Measurements from ENCODE around the gene GABRD. TPM values are rescaled to one million over a fixed set of nuclear protein-coding genes. Genes with fewer than 3 reads are reported as not detected.

Gene GABRD
- polyA plus RNA-seq, 5 donors: 7.4 to 17.2 (median 8.5) TPM

DNA sequence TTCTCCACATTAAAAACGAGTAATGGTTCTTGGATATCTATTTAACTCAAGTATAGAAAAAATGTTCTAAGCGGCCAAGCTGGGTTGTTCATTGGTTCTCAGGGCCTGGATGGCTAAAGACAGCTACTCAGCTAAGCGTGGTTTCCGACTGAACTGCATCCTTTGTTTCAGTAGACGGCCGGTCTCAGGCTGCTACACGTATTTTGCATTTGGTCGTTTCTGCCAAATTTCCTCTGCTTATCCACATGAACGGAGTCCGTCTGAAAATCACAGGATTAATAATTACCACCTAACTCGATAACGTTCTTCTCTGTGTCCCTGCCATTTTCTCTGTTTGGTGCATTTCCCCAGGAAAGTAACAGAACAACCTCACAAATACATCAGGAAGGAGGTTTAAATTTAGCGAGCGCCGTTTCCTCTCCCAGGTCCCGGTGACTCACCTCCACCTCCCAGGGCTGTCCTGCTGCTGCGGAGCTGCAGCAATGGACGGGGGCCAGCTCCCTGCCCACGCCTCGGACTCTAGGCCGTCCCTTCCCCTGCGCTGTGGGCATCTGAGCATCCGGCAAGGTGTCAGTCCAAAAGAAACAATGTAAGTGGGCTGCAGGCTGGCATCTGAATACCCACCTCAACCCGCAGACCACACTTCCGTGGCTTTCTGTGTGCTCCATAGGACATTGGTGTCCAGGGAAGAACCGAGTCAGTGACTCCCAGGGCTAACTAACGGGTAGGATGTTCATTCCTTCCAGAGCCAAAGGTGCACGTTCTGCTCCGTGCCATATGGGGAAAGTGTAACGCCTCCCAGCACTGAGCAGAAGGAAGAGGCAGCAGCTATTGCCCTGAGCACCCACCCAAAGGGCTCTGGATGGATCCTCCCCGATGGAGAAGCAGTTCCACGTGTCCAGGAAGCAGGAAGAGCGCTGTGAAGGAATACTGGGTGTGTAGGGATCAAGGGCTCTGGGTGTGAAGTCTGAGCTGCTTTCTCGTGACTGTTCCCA lies 4.1 kb upstream of the GABRD start:
- DNase-seq: no peak

DNA sequence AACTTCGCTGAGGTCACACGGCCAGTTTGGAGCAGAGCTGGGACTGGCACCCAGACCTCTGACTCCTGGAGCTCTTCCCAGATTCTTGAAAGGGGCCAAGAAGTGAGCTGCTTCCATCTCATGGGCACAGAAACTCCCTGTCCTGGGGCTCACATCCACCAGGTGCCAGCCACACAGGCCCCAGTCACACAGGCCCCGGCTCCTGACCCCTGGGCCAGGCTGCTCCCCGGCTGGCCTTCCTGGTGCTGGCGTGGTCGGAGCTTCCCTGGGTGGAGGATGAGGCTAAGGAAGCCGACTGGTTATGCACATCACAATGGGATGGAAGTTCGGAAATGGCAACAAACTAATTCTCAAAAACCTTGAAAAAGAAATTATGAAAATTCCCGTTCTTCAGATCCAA lies 3.0 kb upstream of the GABRD start:
- no peak for DNase-seq

DNA sequence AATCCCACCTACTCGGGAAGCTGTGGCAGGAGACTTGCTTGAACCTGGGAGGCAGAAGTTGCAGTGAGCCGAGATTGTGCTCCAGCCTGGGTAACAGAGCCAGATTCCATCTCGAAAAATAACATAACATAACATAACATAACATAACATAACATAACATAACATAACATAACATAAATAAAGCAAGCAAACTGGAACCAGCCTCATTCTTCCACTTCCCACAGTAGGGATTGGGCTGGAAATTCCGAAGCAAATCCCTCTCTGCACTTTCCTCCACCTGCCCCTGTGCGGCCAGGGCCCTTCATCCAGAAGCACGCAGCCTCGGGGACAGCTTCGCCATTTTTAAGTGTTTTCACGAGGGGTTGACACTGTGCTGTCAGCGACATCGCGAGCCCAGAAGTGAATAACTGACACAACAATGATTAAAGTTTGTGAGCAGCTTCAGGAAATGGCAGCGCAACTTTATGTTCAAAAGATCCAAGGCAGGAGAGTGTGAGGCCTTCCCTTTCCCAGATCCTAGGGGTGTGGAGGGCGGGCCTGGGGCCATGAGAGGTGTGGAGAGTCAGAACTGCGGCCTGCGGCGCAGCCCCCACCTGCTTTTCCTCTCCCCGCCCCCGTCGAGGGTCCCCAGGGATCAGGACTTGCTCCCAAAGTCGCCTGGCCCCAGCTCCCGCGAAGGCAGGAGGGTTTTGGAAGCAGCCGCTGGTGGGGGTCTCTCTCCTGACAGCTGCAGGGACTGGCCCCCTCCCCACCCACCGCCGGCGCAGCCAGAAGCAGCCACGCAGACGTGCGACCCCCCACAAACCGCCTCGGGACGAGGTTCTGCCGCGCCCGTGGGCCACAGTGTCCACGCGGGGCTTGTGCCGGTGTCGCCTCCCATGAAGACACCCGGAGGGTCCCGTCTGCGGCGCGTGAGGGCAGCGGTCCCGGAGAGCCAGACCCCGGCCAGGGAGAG lies 651 bp upstream of the GABRD start:
- peak in 1 of 2 donors; percentile 12 for DNase-seq

DNA sequence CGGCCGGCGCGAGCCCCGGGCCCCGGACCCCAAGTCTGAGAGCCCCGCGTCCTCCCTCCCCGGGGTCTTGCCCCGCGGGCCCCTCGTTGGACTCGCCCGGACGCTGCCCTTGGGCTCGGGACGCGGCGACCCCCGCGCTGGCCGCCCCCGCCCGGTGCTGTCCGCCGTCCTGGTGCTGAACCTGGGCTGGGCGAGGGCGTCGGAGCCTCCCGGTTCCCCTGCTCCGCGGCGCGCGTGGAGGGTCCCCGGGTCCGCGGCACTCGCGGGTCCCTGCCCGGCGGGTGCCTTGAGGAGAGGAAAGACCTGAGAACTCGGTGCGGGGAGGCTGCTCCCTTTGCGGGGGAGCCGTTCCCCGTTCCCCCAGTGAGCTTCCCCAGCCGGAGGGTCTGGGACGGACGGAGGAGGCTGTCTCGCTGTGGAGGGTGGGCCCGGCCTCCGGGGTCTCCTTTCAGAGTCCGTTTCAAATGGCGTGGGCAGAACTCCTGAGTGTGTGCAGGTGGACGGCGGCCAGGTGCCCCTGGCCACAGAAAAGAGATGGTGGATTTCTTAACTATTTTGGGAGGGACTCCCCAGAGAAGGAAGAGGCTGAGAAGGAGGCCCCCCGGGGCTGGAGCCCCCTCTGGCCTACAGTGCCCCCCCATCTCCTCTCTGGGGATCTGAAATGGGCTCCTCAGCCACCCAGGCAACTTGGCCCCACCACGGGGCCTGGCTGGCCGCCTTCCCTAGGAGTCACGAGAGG lies 595 bp downstream of the GABRD start:
- peak in 1 of 2 donors; percentile 30 for DNase-seq

DNA sequence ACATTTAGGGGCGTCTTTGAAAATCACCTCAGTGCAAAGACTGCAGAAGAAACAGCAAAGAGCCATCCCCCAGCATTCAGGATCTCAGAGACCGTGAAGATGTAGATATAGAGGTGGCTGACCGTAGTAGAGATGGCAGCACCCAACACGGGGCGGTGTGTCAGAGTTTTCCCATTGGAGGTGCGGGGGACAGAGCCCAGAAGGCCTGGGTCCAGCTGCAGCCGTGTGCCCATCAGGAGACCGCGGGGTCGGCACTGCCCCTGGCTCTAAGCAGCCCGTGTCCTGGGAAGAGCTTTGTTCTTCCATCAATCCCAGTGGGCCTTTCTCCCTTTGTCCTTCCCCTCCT lies 1.1 kb downstream of the GABRD start:
- DNase-seq: no peak

DNA sequence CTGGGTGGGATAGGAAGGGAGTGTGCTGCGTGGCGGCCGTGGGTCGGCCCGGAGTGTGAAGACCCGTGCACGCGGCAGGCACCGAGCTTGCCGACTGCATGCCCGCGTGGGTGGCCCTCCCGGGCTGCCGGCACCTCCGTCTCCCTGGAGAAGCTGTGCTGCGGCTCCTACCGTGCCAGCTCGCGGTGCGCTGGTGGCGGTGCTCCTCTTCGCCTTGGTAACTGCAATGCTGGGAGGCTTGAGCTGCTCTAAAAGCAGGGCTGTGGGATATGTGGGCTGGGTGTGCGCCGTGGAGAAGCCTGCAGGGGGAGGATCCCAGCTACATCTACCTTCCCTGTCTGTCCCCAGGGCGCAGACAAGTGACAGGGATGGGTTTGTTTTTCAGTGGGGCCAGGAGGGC lies 2.4 kb downstream of the GABRD start:
- no peak for DNase-seq

DNA sequence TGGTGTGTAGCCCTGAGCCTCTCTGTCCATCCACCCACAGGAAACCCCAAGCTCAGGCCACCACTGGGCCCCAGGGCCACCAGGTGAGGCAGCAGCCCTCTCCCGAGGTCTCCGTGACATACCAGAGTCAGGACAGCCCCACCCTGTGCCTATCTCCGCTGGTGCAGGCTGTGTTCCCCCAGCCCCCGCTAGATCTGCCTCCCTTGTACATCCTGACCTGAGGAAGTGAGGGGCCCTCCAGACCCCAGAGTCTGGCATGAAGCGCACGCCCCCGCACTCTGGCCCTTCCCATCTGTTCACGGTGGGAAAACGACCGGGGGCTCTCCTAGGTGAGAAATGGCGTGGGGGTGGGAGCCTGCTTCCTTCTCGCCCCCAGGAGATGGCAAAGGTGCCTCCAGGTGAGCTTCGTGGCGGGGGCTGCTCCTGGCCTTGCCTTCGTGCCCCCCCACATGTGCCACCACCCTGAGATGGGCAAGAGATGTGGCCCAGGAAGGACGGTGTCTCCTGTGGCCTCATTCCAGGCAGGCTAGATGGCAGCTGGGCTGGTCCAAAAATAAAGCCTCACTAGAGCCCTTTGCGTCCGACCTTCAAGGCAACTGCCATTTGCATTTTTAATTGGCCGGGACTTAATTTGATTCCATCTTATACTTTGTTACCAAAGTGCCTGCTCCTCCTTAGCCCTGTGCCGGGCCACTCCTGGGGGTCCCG lies 3.1 kb downstream of the GABRD start:
- DNase-seq: no peak

DNA sequence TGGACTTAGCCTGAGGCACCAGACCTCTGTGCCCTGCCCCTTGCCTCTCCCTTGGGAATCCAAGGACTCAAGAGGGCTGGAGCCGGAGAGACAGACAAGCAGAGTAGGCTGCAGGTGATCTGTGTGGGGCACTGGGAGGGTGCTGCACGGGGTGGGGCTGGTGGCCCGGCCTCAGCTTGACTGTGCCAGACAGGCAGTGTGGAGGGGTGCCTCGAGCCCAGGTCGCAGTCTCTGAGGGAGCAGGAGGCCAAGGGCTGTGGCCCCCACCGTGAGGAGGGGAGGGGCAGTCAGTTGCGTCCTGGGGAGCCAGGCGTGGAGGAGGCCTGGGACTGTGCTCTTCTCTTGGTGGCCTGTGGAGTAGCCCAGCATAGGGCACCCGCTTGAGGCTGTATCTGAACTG lies 4.0 kb downstream of the GABRD start:
- DNase-seq: no peak

DNA sequence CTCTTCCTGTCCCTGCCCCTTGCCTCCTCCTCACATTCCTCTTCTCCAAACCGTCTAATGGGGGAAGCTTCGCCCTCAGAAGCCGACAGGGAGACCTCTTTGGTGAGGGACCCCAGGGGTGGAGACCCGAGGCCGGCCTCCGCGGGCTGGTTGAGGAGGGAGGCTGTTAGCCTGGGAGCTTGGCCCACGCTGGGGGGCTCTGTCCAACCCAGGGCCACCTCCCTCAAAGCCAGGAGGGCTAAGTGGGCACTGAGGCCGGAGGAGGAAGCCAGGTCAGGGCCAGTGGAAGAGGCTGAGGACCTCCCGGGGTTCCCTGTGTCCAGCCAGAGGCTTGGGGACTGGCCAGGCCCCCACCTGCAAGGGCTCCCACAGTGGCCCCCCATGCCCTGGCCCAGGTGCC lies 5.3 kb downstream of the GABRD start:
- no peak for DNase-seq

DNA sequence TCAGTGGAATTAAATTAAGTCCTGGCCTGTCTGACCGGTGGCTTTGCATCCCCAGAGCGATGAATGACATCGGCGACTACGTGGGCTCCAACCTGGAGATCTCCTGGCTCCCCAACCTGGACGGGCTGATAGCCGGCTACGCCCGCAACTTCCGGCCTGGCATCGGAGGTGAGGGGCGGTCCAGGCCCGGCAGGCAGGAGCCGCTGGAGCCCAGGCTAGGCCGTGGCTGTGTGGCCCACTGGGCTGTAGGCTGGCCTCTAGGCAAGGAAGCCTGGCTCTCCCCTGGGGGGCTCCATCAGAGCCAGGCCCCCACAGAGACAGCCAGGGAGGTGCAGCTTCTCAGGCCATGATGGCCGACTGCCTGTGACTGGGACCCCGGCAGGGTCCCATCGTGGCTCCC lies 5.7 kb downstream of the GABRD start:
- DNase-seq: no peak

DNA sequence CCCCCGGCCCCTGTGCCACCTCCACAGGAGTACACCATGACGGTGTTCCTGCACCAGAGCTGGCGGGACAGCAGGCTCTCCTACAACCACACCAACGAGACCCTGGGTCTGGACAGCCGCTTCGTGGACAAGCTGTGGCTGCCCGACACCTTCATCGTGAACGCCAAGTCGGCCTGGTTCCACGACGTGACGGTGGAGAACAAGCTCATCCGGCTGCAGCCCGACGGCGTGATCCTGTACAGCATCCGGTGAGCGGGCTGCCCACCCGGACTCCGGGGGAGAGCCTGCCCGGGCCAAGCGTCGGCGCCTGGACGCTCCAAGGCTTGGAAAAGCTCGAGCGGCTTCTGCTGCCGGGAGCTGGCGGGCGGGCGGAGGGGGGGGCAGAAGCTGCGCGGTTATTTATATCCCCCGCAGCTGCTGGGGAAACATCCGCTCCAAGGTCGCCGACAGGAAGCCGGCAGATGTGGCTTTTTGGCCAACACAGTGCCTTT lies 6.4 kb downstream of the GABRD start:
- DNase-seq: peak; percentile 71 to 73

DNA sequence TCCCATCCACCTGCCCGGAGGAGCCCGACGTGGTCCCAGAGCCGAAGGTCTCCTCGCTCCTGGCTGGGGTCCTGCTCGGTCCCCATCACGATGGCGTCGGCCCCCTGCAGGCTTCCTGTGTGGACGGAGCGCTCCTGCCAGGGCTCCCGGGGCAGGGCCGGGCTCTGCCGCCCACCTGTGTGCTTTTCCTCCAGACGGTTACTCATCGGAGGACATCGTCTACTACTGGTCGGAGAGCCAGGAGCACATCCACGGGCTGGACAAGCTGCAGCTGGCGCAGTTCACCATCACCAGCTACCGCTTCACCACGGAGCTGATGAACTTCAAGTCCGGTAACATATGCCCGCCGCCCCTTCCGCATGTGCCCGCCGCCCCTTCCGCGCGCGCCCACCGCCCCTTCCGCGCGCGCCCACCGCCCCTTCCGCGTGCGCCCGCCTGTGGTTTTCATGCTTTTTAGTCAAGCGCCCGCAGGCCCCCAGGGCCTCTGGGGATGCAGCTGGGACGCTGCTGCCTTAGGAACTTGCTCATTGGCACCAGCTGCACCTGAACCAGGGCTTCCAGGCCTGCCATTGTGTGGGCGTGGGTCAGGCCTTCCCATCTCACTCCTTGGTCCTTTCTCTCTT lies 8.9 kb downstream of the GABRD start:
- no peak for DNase-seq

DNA sequence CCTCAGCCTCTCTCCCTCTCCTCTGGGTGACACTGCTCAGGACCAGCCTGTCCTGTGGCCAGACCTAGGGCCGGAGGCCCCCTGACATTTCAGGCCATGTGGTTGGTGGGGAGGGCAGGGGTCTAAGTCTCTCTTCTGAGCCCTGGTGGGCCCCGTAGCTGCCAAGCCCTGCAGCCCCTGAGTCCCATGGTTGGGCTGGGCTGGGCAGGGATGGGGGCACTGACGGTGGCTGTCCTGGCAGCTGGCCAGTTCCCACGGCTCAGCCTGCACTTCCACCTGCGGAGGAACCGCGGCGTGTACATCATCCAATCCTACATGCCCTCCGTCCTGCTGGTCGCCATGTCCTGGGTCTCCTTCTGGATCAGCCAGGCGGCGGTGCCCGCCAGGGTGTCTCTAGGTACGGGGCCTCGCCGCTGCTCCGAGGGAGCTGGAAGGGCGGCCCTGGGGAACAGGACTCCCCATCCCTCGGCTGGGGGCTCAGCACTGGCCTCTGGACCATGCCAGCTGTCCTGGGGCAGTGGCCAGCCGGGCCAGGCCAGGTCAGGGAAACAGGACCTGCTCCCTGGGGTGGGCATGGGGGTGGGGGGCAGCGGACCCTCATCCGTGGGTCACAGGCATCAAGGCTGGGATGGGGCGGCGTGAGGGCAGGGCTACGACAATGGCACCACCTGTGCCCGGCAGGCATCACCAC lies 9.9 kb downstream of the GABRD start:
- DNase-seq: no peak

DNA sequence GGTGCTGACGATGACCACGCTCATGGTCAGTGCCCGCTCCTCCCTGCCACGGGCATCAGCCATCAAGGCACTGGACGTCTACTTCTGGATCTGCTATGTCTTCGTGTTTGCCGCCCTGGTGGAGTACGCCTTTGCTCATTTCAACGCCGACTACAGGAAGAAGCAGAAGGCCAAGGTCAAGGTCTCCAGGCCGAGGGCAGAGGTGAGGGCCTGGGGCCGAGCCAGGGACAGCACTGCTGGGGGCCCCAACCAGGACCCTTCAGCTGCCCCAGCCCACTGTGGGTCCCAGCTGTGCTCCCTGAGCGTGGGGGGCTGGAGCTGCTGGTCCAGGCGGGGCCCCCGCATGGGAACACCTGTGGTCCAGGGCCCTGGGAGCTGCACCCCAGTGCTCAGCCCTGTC lies 10.4 kb downstream of the GABRD start:
- no peak for DNase-seq

DNA sequence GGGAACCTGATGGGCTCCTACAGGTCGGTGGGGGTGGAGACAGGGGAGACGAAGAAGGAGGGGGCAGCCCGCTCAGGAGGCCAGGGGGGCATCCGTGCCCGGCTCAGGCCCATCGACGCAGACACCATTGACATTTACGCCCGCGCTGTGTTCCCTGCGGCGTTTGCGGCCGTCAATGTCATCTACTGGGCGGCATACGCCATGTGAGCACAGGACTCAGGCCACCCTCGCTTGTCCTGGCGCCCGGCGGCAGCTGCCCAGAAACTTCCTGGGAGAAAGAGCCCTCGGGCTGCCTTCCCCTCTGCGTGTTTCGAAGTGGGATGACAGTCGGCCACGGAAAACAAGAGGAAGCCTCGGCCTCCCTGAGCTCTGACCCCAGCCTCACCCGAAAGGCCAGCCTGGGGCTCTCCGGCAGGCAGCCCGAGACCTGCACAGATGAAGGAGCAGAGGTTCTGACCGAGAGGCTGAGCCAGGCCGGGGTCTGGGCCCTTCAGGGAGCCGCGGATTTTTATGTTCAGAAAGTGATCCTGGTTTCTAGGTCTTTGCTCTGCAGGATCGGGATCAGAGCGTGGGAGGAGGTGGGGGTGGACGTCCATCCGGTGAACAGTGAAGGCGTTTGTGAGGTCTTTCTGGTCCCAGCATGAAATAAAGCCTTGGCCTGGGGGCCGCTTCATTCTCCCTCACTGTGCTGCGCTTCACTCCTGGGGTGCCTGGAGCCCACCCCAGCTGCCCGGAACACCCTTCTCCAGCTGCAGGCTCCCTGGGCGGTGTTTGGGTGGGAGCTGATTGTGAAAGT lies 11.1 kb downstream of the GABRD start:
- no peak for DNase-seq

DNA sequence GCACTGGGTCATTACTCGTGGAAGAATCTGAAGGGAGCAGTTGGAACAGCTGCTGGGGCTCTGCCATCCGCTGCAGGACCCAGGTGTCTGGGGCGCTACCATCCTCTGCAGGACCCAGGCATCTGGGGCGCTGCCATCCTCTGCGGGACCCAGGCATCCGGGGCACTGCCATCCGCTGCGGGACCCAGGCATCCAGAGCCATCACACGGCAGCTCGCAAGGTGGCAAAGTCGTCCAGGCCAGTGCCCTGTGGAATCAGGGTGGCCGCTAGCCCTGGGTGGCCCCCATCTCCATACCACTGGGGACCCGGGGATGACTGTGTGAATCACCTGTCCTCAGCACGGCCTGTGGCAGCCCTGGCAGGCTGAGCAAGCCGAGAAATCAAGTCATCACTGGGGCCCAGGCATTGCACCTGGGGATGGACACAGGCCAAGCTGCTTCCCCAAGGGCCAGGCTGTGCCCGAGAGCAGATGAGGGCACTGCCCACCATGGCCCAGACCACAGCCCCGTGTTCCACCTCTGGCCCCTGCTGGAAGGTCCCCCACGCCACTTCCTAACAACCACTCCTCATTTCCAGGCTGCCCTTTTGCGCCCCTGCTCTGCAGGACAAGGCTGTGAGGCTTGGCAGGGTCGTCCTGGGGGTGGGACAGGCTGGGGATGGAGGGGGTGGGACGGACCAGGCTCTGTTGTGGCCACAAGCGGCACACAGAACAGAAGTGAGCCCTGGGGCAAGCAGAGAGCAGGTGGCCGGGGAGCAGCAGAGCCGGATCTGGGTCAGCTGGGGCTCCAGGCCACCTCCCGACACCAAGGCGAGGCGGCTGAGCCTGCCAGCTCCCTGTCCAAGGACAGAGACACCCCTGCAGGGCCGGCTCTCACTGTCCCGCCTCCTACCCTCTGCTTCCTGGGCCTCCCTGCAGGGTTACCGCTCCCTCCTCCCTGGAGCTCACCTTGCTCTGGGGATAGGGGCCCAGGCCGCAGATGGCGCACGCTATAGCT lies 12.7 kb downstream of the GABRD start:
- no peak for DNase-seq

DNA sequence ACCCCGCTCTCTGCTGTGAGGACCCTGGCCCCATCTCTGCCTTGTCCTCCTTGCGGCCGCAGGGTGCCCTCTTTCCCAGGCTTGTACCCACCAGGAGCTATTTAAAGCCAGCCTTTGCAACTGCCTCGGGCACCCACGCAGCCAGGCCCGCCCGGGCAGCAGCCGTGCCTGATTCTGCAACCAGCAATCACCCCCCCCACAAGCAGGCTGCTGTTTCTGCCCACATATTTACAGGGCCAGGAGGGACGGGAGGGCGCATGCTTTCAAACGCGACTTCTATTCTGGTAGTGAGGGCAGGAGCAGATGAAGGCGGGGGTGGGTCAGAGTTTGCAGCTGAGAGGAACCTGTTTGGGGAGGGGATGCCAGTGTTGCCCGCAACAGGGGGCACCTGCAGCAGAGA lies 13.6 kb downstream of the GABRD start:
- DNase-seq: no peak

DNA sequence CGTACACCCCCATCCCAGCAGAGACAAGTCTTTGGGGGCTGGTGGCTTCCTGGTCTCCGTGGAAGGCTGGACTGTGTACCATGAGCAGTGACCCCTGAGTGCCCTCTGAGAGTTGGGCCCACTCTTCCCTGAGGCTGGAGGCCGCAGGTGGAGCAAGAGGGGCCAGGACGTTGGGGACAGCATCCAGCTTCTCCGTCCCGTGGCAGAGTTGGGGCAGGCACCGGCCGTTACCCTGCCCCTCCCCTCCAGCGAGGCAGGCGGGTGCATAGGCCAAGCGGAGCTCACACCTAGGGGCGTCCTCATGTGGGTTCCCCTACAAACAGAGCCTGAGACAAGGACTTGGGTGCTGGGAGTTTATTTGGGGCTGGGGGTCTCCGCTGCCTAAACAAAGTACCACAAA lies 14.0 kb downstream of the GABRD start:
- DNase-seq: no peak
